BJ (cell line): ENCODE measurements around the gene GAPDHS. TPM values are rescaled to one million over a fixed set of nuclear protein-coding genes. Genes with fewer than 3 reads are reported as not detected.

Source experiments
- CTCF ChIA-PET: fragments of 350-600 bp; formaldehyde crosslinking; extraction: SDS; loops from one replicate; lab custom pipeline; 2021; ENCODE audit warnings: antibody characterized with exemption, inconsistent platforms; lab: Yijun Ruan, JAX
- POLR2A ChIA-PET: fragments of 300-600 bp; sonication (Branson Sonifier 250); formaldehyde crosslinking; extraction: SDS; loops from one replicate; lab custom pipeline; 2021; ENCODE audit warnings: antibody characterized with exemption; lab: Charles Lee
- DNase-seq: peaks from one replicate; pipeline ENCODE4 v3.0.0-alpha.2; 2011; ENCODE audit warnings: low read depth
- H3K27me3 ChIP-seq: 2 replicates; pipeline ENCODE4 v1.6.0; 2011; ENCODE audit warnings: low read length; ENCODE audit not compliant: control insufficient read depth, insufficient read depth
- H3K36me3 ChIP-seq: 2 replicates; pipeline ENCODE4 v1.5.1; 2011; ENCODE audit warnings: low read length; ENCODE audit not compliant: control insufficient read depth, insufficient read depth
- H3K4me3 ChIP-seq: 2 replicates; pipeline ENCODE4 v1.5.1; 2011; ENCODE audit warnings: low read depth, mild to moderate bottlenecking, control low read depth, low read length
- CTCF ChIP-seq: IDR thresholded peaks from 2 replicates; pipeline ENCODE4 v1.5.1; 2011; ENCODE audit warnings: low read depth, mild to moderate bottlenecking, control low read depth, inconsistent platforms, low read length, moderate library complexity; ENCODE audit not compliant: insufficient read depth
- polyA plus RNA-seq: library from polyadenylated mRNA; depleted of rRNA; stranded (reverse); fragments of >200 nt; gene quantifications from 2 replicates; pipeline ENCODE4 v1.2.3, GENCODE V29; 2011; rRNA removed

GAPDHS gene
- polyA plus RNA-seq, 1 experiment, result not detected

DNA sequence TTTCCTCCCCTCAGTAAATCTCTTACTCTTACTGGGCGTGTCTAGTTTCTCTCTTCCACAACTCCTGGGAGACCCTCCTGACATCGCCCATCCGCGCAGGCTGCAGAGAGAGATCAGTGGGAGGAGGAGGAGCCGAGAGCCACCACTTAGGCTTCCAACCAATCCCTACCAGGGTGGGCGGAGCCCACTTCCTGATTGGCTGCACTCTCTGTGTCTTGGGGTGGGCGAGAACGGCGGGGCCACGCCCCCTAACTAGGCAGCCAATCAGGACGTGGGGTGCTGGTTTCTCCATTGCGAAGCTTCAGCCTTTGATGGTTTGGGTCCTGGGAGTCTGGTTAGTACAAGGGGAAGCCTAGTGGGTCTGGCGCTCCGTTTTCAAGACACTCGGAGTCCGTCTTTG lies 52.6 kb downstream of the GAPDHS start, which contains the start of gene PMIS2:
Gene PMIS2, plus strand, starts transcription at position 326 of the 400 bp plus-strand sequence. CDS start 87 bp downstream, outside the sequence.
- Histone ChIP-seq H3K27me3 (0 out of 2 replicates have a peak, but pooled peaks cover 4% of the 10 kb centered on the region), H3K36me3 (no peaks in the 10 kb centered on the region), H3K4me3 (no peak within 1 kb of the TSS)
- ChIA-PET POLR2A (no interaction called here), CTCF (interaction anchor here (0.9 kb wide), 1 partner anchor 12 kb away, joined by 3 read pairs; no protein-coding TSS in a partner anchor)
- DNase-seq, result no peak
- no peak for TF ChIP-seq CTCF

GRCh38 chr19:35587321-35587720 lies 54.1 kb downstream of the GAPDHS start:
- DNase-seq, result no peak
- ChIA-PET CTCF (interaction anchor here (1.1 kb wide), 2 partner anchors 39 to 77 kb away, joined by 4 to 5 read pairs; no protein-coding TSS in a partner anchor), POLR2A (no interaction called here)
- Histone ChIP-seq H3K36me3 (no peaks in the 10 kb centered on the region), H3K4me3 (no peak overlapping the region), H3K27me3 (0 out of 2 replicates have a peak, but pooled peaks cover 4% of the 10 kb centered on the region)
- TF ChIP-seq CTCF, result no peak

DNA sequence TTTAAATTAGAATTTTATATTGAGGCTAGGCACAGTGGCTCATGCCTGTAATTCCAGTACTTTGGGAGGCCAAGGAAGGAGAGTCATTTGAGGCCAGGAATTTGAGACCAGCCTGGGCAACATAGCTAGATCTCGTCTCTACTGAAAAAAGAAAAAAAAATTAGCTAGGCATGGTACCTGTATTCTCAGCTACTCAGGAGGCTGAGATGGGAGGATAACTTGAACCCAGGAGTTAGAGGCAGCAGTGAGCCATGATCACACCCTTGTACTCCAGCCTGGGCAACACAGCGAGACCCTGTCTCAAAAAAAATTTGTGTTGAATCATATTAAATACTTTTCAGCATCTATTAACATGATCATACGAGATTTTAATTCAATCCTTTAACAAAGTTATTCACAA lies 57.6 kb downstream of the GAPDHS start:
- no peak for DNase-seq
- no peaks in the 10 kb centered on the region for H3K36me3 ChIP-seq
- H3K27me3 ChIP-seq, result no peaks in the 10 kb centered on the region
- H3K4me3 ChIP-seq, result no peak overlapping the region
- ChIA-PET POLR2A (no interaction called here), CTCF (interaction anchor here (1.1 to 5.3 kb wide), 3 partner anchors 12 to 82 kb away, joined by 3 to 34 read pairs (median 13); no protein-coding TSS in a partner anchor)
- no peak for TF ChIP-seq CTCF

GRCh38 chr19:35592226-35592625 lies 59.0 kb downstream of the GAPDHS start:
- TF ChIP-seq CTCF, result peak; percentile 49
- DNase-seq, result no peak
- POLR2A ChIA-PET, result no interaction called here

More at GRCh38 chr19:35592226-35592625, 59.0 kb downstream of the GAPDHS start:
- CTCF ChIA-PET, result interaction anchor here (0.9 to 5.3 kb wide), 7 partner anchors 10 to 97 kb away, joined by 4 to 34 read pairs (median 6); no protein-coding TSS in a partner anchor
- Histone ChIP-seq H3K27me3 (no peaks in the 10 kb centered on the region), H3K4me3 (no peak overlapping the region), H3K36me3 (no peaks in the 10 kb centered on the region)

Other genes starting within 250 kb of the GAPDHS start
- not detected in 2 replicates for gene MAG, start 241.3 kb upstream of the GAPDHS start, polyA plus RNA-seq
- gene CD22, start 204.3 kb upstream of the GAPDHS start, polyA plus RNA-seq, result not detected in 2 replicates
- not detected in 2 replicates for gene FFAR1, start 185.6 kb upstream of the GAPDHS start, polyA plus RNA-seq
- gene FFAR3, start 175.0 kb upstream of the GAPDHS start, polyA plus RNA-seq, result not detected in 2 replicates
- gene GPR42, start 162.4 kb upstream of the GAPDHS start, polyA plus RNA-seq, result not detected in 2 replicates
- gene FFAR2, start 85.2 kb upstream of the GAPDHS start, polyA plus RNA-seq, result not detected in 2 replicates
- not detected in 2 replicates for gene KRTDAP, start 43.0 kb upstream of the GAPDHS start, polyA plus RNA-seq
- 1.0 and 1.5 TPM in 2 replicates for gene DMKN, start 19.8 kb upstream of the GAPDHS start, polyA plus RNA-seq
- 0.70 and 1.6 TPM in 2 replicates for gene SBSN, start 5.1 kb upstream of the GAPDHS start, polyA plus RNA-seq
- 167 and 200 TPM in 2 replicates for gene TMEM147, start 12.2 kb downstream of the GAPDHS start, polyA plus RNA-seq
- not detected in 2 replicates for gene ATP4A, start 30.2 kb downstream of the GAPDHS start, polyA plus RNA-seq
- gene PMIS2, start 52.7 kb downstream of the GAPDHS start, polyA plus RNA-seq, result not detected in 2 replicates
- gene HAUS5, start 79.3 kb downstream of the GAPDHS start, polyA plus RNA-seq, result 2.3 and 3.9 TPM in 2 replicates
- 36.8 and 52.6 TPM in 2 replicates for gene RBM42, start 95.6 kb downstream of the GAPDHS start, polyA plus RNA-seq
- gene ETV2, start 108.3 kb downstream of the GAPDHS start, polyA plus RNA-seq, result 0.47 and 0.54 TPM in 2 replicates
- 463 and 510 TPM in 2 replicates for gene COX6B1, start 114.9 kb downstream of the GAPDHS start, polyA plus RNA-seq
- gene UPK1A, start 133.1 kb downstream of the GAPDHS start, polyA plus RNA-seq, result 0.17 and 0.39 TPM in 2 replicates
- not detected in 2 replicates for gene ZBTB32, start 171.1 kb downstream of the GAPDHS start, polyA plus RNA-seq
- gene KMT2B, start 184.5 kb downstream of the GAPDHS start, polyA plus RNA-seq, result 6.1 and 13.3 TPM in 2 replicates
- gene IGFLR1, start 209.0 kb downstream of the GAPDHS start, polyA plus RNA-seq, result 1.1 and 1.9 TPM in 2 replicates
- gene U2AF1L4, start 212.0 kb downstream of the GAPDHS start, polyA plus RNA-seq, result 18.3 and 20.3 TPM in 2 replicates
- gene PSENEN, start 212.2 kb downstream of the GAPDHS start, polyA plus RNA-seq, result 65.4 and 76.2 TPM in 2 replicates
- gene LIN37, start 215.1 kb downstream of the GAPDHS start, polyA plus RNA-seq, result 8.9 and 15.0 TPM in 2 replicates
- gene HSPB6, start 223.6 kb downstream of the GAPDHS start, polyA plus RNA-seq, result 21.0 and 27.2 TPM in 2 replicates
- gene PROSER3, start 224.7 kb downstream of the GAPDHS start, polyA plus RNA-seq, result 6.9 and 9.4 TPM in 2 replicates
- 1.1 and 3.6 TPM in 2 replicates for gene ARHGAP33, start 242.1 kb downstream of the GAPDHS start, polyA plus RNA-seq